SK-N-SH treated with all-trans-retinoic acid at 6 μM for 48 hours (cell line): ENCODE measurements around the gene SYNPO2.

Source experiments
- ATAC-seq: fragments of 200-7000 bp; cut with Tn5 transposase; 3 replicates; pipeline ENCODE4 v1.9.1; 2020; ENCODE audit warnings: mild to moderate bottlenecking, moderate library complexity
- ARNTL ChIP-seq: fragments of 450-650 bp; formaldehyde crosslinking; IDR thresholded peaks from 2 replicates; pipeline ENCODE4 v1.5.0; 2020; ENCODE audit warnings: low read depth, mild to moderate bottlenecking, moderate library complexity, borderline replicate concordance
- BACH2 ChIP-seq: fragments of 250-450 bp; sonication (Bioruptor Pico); IDR thresholded peaks from 2 replicates; pipeline ENCODE4 v1.9.0; 2021; ENCODE audit warnings: mild to moderate bottlenecking, borderline replicate concordance
- CREB5 ChIP-seq: fragments of 250-450 bp; sonication (Bioruptor Pico); IDR thresholded peaks from 2 replicates; pipeline ENCODE4 v1.5.1; 2020; ENCODE audit warnings: low read depth, mild to moderate bottlenecking, moderate library complexity
- CSDC2 ChIP-seq: fragments of 250-450 bp; sonication (Bioruptor Pico); IDR thresholded peaks from 2 replicates; pipeline ENCODE4 v1.5.0; 2020; ENCODE audit warnings: mild to moderate bottlenecking, moderate library complexity
- CSRNP3 ChIP-seq: fragments of 250-450 bp; sonication (Bioruptor Pico); IDR thresholded peaks from 2 replicates; pipeline ENCODE4 v1.5.1; 2021; ENCODE audit warnings: mild to moderate bottlenecking, moderate library complexity
- ESRRG ChIP-seq: fragments of 250-450 bp; sonication (Bioruptor Pico); IDR thresholded peaks from 2 replicates; pipeline ENCODE4 v1.6.1; 2021; ENCODE audit warnings: mild to moderate bottlenecking
- GLIS3 ChIP-seq: fragments of 250-450 bp; sonication (Bioruptor Pico); IDR thresholded peaks from 2 replicates; pipeline ENCODE4 v1.5.0; 2020; ENCODE audit warnings: mild to moderate bottlenecking, moderate library complexity
- ISL1 ChIP-seq: fragments of 250-450 bp; sonication (Bioruptor Pico); IDR thresholded peaks from 2 replicates; pipeline ENCODE4 v2.1.2; 2022; ENCODE audit warnings: mild to moderate bottlenecking, moderate library complexity
- OSR1 ChIP-seq: fragments of 250-450 bp; sonication (Bioruptor Pico); IDR thresholded peaks from 2 replicates; pipeline ENCODE4 v1.8.0; 2022; ENCODE audit warnings: moderate library complexity, mild to moderate bottlenecking, inconsistent platforms
- PATZ1 ChIP-seq: fragments of 250-450 bp; sonication (Bioruptor Pico); IDR thresholded peaks from 2 replicates; pipeline ENCODE4 v1.8.0; 2020; ENCODE audit warnings: mild to moderate bottlenecking, moderate library complexity, borderline replicate concordance
- POU6F1 ChIP-seq: fragments of 250-450 bp; sonication (Bioruptor Pico); IDR thresholded peaks from 2 replicates; pipeline ENCODE4 v1.8.0; 2021; ENCODE audit warnings: low read depth, mild to moderate bottlenecking, moderate library complexity, borderline replicate concordance
- PPARA ChIP-seq: fragments of 250-450 bp; sonication (Bioruptor Pico); IDR thresholded peaks from 2 replicates; pipeline ENCODE4 v1.5.0; 2020; ENCODE audit warnings: mild to moderate bottlenecking, borderline replicate concordance
- RARB ChIP-seq: fragments of 250-450 bp; sonication (Bioruptor Pico); IDR thresholded peaks from 2 replicates; pipeline ENCODE4 v1.8.0; 2021; ENCODE audit warnings: mild to moderate bottlenecking, moderate library complexity
- SNAI2 ChIP-seq: fragments of 250-450 bp; sonication (Bioruptor Pico); IDR thresholded peaks from 2 replicates; pipeline ENCODE4 v1.5.0; 2020; ENCODE audit warnings: mild to moderate bottlenecking, moderate library complexity
- TCF4 ChIP-seq: fragments of 250-450 bp; sonication (Bioruptor Pico); IDR thresholded peaks from 2 replicates; pipeline ENCODE4 v1.8.0; 2021; ENCODE audit warnings: mild to moderate bottlenecking, moderate library complexity, borderline replicate concordance
- TOX ChIP-seq: fragments of 250-450 bp; sonication (Bioruptor Pico); IDR thresholded peaks from 2 replicates; pipeline ENCODE4 v1.8.0; 2021; ENCODE audit warnings: mild to moderate bottlenecking, moderate library complexity, borderline replicate concordance
- TSHZ2 ChIP-seq: fragments of 250-450 bp; sonication (Bioruptor Pico); IDR thresholded peaks from 2 replicates; pipeline ENCODE4 v1.5.0; 2020; ENCODE audit warnings: mild to moderate bottlenecking, moderate library complexity
- ZC3H10 ChIP-seq: fragments of 250-450 bp; sonication (Bioruptor Pico); IDR thresholded peaks from 2 replicates; pipeline ENCODE4 v1.5.1; 2021; ENCODE audit warnings: mild to moderate bottlenecking, moderate library complexity
- ZFP3 ChIP-seq: fragments of 250-450 bp; sonication (Bioruptor Pico); IDR thresholded peaks from 2 replicates; pipeline ENCODE4 v1.5.0; 2020; ENCODE audit warnings: mild to moderate bottlenecking, moderate library complexity
- ZFP30 ChIP-seq: fragments of 450-650 bp; formaldehyde crosslinking; IDR thresholded peaks from 2 replicates; pipeline ENCODE4 v1.5.0; 2022; ENCODE audit warnings: mild to moderate bottlenecking, moderate library complexity
- ZNF565 ChIP-seq: fragments of 450-650 bp; formaldehyde crosslinking; conservative IDR thresholded peaks from 2 replicates; pipeline ENCODE4 v1.5.0; 2020; ENCODE audit warnings: low read depth, mild to moderate bottlenecking, moderate library complexity
- ZNF70 ChIP-seq: fragments of 450-650 bp; formaldehyde crosslinking; IDR thresholded peaks from 2 replicates; pipeline ENCODE4 v1.5.0; 2020; ENCODE audit warnings: mild to moderate bottlenecking, moderate library complexity
- ZNF8 ChIP-seq: fragments of 450-650 bp; formaldehyde crosslinking; IDR thresholded peaks from 2 replicates; pipeline ENCODE4 v1.5.0; 2020; ENCODE audit warnings: mild to moderate bottlenecking, moderate library complexity

The SYNPO2 gene

GRCh38 chr4:118969359-118969758, 80.7 kb downstream of the SYNPO2 start:
- peak; percentile 83 for ATAC-seq

GRCh38 chr4:118972167-118972566, 83.5 kb downstream of the SYNPO2 start:
- no peak for TF ChIP-seq PPARA (CRISPR knock-in tag)
- TF ChIP-seq OSR1: no peak
- TF ChIP-seq ESRRG (CRISPR knock-in tag): no peak
- no peak for TF ChIP-seq CSDC2 (CRISPR knock-in tag)
- no peak for TF ChIP-seq GLIS3
- no peak for TF ChIP-seq CSRNP3 (CRISPR knock-in tag)
- TF ChIP-seq TOX (CRISPR knock-in tag): no peak
- no peak for TF ChIP-seq ZNF565 (CRISPR knock-in tag)
- TF ChIP-seq ISL1 (CRISPR knock-in tag): no peak
- no peak for TF ChIP-seq SNAI2 (CRISPR knock-in tag)
- no peak for TF ChIP-seq ZC3H10 (CRISPR knock-in tag)
- TF ChIP-seq POU6F1 (CRISPR knock-in tag): no peak
- no peak for TF ChIP-seq ZFP30
- no peak for TF ChIP-seq ZNF70 (CRISPR knock-in tag)
- no peak for ATAC-seq

More at GRCh38 chr4:118969359-118969758, 80.7 kb downstream of the SYNPO2 start:
- TF ChIP-seq RARB (CRISPR knock-in tag) (no peak), BACH2 (no peak), ISL1 (CRISPR knock-in tag) (no peak), ESRRG (CRISPR knock-in tag) (no peak), CSRNP3 (CRISPR knock-in tag) (no peak), PATZ1 (CRISPR knock-in tag) (no peak), SNAI2 (CRISPR knock-in tag) (no peak), CSDC2 (CRISPR knock-in tag) (no peak), ZNF8 (CRISPR knock-in tag) (no peak), ARNTL (CRISPR knock-in tag) (no peak), TOX (CRISPR knock-in tag) (no peak), ZC3H10 (CRISPR knock-in tag) (no peak), ZFP30 (no peak), ZFP3 (CRISPR knock-in tag) (no peak), CREB5 (CRISPR knock-in tag) (no peak), TSHZ2 (no peak), ZNF565 (CRISPR knock-in tag) (no peak), OSR1 (no peak), TCF4 (CRISPR knock-in tag) (no peak)
